ENCODE results near the gene DCDC2C. TPM values are rescaled to one million over a fixed set of nuclear protein-coding genes. Genes with fewer than 3 reads are reported as not detected.
"Not testable (repeated sequence)": the region's sequence is repeated elsewhere in the genome, so short reads cannot be mapped to it uniquely, and the experiment has no call there.

The DCDC2C gene
- total RNA-seq, 4 donors from 2014 or later, result 0.19 to 4.0 TPM; not detected in 2

GRCh38 chr2:3656762-3657721 lies 46.3 kb upstream of the DCDC2C start:
- TF ChIP-seq EP300 (IDR thresholded peaks at IDR 0.05) (no peak), CTCF (IDR thresholded peaks at IDR 0.05) (no peak), POLR2A (IDR thresholded peaks at IDR 0.05) (no peak)
- Histone ChIP-seq H3K9me3 (no peaks in the 10 kb centered on the region), H3K36me3 (no peaks in the 10 kb centered on the region), H3K4me3 (no peak overlapping the region), H3K27me3 (no peaks in the 10 kb centered on the region), H3K27ac (no peak overlapping the region), H3K4me1 (peaks cover 0 to 3% (median 2%) of the 10 kb centered on the region in 3 donors)
- no peak for ATAC-seq
- WGBS, 2 donors (ENCODE audit: low coverage in 1 of 2), result 24 to 74% methylated on average over 2 to 15 of the region's 36 CpGs

- ATAC-seq, result no peak
These were observed 45.5 kb upstream of the DCDC2C start, which contains the start of gene ALLC for GRCh38 chr2:3657881-3658280. TSS of gene ALLC (plus strand) at chr2:3658200. CDS start at chr2:3671158, 12,958 bp downstream.

GRCh38 chr2:3659447-3660432 lies 43.6 kb upstream of the DCDC2C start:
- H3K27ac ChIP-seq, result peak overlapping the region in 2 of 4 donors; percentile 5 to 45
- TF ChIP-seq CTCF (IDR thresholded peaks at IDR 0.05) (no peak), POLR2AphosphoS5 (IDR thresholded peaks at IDR 0.05) (no peak), EP300 (IDR thresholded peaks at IDR 0.05) (no peak), POLR2A (IDR thresholded peaks at IDR 0.05) (no peak)
- no peak overlapping the region for H3K4me3 ChIP-seq
- peak; percentile 22 for ATAC-seq
- no peaks in the 10 kb centered on the region for H3K36me3 ChIP-seq
- H3K9me3 ChIP-seq, result no peaks in the 10 kb centered on the region
- no peaks in the 10 kb centered on the region for H3K4me1 ChIP-seq
- WGBS, 2 donors (ENCODE audit: low coverage in 1 of 2), result 70 to 75% methylated on average over 6 to 7 of the region's 26 CpGs
- H3K27me3 ChIP-seq, result no peaks in the 10 kb centered on the region

More at GRCh38 chr2:3657881-3658280, 45.5 kb upstream of the DCDC2C start, which contains the start of gene ALLC:
- H3K27me3 ChIP-seq, result no peaks in the 10 kb centered on the region
- no peak within 1 kb of the TSS for H3K4me3 ChIP-seq
- H3K4me1 ChIP-seq, result no peaks in the 10 kb centered on the region
- H3K9me3 ChIP-seq, result no peaks in the 10 kb centered on the region
- H3K27ac ChIP-seq, result no peak within 1 kb of the TSS
- no peak for TF ChIP-seq CTCF (IDR thresholded peaks at IDR 0.05)
- TF ChIP-seq POLR2AphosphoS5 (IDR thresholded peaks at IDR 0.05), result no peak
- no peak for TF ChIP-seq EP300 (IDR thresholded peaks at IDR 0.05)
- TF ChIP-seq POLR2A (IDR thresholded peaks at IDR 0.05), result no peak
- H3K36me3 ChIP-seq, result no peaks in the 10 kb centered on the region
- 96% methylated on average over 4 of the region's 7 CpGs; no CpG with 5 or more reads in 1 of the 2 donors for WGBS, 2 donors (ENCODE audit: low coverage in 1 of 2)

GRCh38 chr2:3660640-3661039 lies 42.7 kb upstream of the DCDC2C start:
- not testable (repeated sequence) for H3K27me3 ChIP-seq, H3K4me3 ChIP-seq, H3K4me1 ChIP-seq, H3K9me3 ChIP-seq, H3K27ac ChIP-seq, H3K36me3 ChIP-seq, ATAC-seq
- WGBS, 2 donors (ENCODE audit: low coverage in 1 of 2), result 81 to 96% methylated on average over 4 to 6 of the region's 7 CpGs

- no peak overlapping the region for H3K27ac ChIP-seq
- TF ChIP-seq EP300 (IDR thresholded peaks at IDR 0.05), result no peak
- TF ChIP-seq POLR2AphosphoS5 (IDR thresholded peaks at IDR 0.05), result no peak
- H3K36me3 ChIP-seq, result no peaks in the 10 kb centered on the region
- ATAC-seq, result no peak
- 88 to 94% methylated on average over 1 to 3 of the region's 3 CpGs for WGBS, 2 donors (ENCODE audit: low coverage in 1 of 2)
- H3K9me3 ChIP-seq, result no peaks in the 10 kb centered on the region
- H3K4me1 ChIP-seq, result no peaks in the 10 kb centered on the region
- H3K27me3 ChIP-seq, result no peaks in the 10 kb centered on the region
- H3K4me3 ChIP-seq, result no peak overlapping the region
These were observed 42.2 kb upstream of the DCDC2C start for GRCh38 chr2:3661149-3661660.
